22Rv1 (cell line): Measurements from ENCODE around the gene KIRREL3.

Source experiments
- ZFX ChIP-seq: fragments of 450-650 bp; IDR thresholded peaks from 2 replicates; pipeline ENCODE4 v1.6.1; 2017; ENCODE audit warnings: antibody characterized with exemption, borderline replicate concordance
- TF ChIP-seq, protein P1 (sequence below): fragments of 450-650 bp; IDR thresholded peaks from 2 replicates; pipeline ENCODE4 v1.5.1; 2017; ENCODE audit warnings: mild to moderate bottlenecking

DNA sequence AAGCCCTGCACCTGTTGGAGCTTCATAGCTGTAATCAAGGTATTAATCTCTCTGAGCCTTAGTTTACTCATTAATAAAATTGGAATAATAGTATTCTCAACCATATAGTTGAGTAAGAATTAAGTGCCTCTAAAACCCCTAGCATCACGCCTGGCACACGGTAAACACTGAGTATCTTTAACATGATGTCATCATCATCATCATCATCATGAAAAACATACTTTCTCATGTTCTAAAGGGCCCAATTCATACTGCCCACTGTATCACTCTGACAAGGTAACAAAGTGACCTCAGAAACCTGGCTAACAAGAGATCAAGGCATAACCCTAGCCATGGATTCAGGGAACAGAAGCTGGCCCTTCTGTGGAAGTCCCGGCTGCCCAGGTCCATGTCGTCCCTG, 58.4 kb downstream of the KIRREL3 start:
- TF ChIP-seq, protein P1, sequence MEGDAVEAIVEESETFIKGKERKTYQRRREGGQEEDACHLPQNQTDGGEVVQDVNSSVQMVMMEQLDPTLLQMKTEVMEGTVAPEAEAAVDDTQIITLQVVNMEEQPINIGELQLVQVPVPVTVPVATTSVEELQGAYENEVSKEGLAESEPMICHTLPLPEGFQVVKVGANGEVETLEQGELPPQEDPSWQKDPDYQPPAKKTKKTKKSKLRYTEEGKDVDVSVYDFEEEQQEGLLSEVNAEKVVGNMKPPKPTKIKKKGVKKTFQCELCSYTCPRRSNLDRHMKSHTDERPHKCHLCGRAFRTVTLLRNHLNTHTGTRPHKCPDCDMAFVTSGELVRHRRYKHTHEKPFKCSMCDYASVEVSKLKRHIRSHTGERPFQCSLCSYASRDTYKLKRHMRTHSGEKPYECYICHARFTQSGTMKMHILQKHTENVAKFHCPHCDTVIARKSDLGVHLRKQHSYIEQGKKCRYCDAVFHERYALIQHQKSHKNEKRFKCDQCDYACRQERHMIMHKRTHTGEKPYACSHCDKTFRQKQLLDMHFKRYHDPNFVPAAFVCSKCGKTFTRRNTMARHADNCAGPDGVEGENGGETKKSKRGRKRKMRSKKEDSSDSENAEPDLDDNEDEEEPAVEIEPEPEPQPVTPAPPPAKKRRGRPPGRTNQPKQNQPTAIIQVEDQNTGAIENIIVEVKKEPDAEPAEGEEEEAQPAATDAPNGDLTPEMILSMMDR = no peak
- no peak for TF ChIP-seq ZFX
